Astrocyte of the spinal cord (primary cell): Measurements from ENCODE around the gene ZDHHC5.

Experiments used
- DNase-seq: peaks from one replicate; pipeline ENCODE4 v3.0.0; 2011; ENCODE audit warnings: low read depth, low spot score
- H3K4me3 ChIP-seq: 2 replicates; pipeline ENCODE4 v1.5.1; 2011; ENCODE audit warnings: low read depth, mild to moderate bottlenecking, low read length, moderate library complexity
- CTCF ChIP-seq: IDR thresholded peaks from 2 replicates; pipeline ENCODE4 v1.5.1; 2012; ENCODE audit warnings: low read depth, mild to moderate bottlenecking, low read length, inconsistent platforms
- in situ Hi-C: cut with HindIII; loops from 2 replicates; pipeline ENCODE4 v1.10.0; 2017; ENCODE audit warnings: low sequenced_read_pairs

Gene ZDHHC5

GRCh38 chr11:57667736-57668433, at the start of gene ZDHHC5:
Gene ZDHHC5 (plus strand): TSS chr11:57668114. CDS start chr11:57673091, 4,977 bp downstream.
- in situ Hi-C loops = no loop called here
- TF ChIP-seq CTCF = peak; percentile 42
- H3K4me3 ChIP-seq = peak within 1 kb of the TSS; percentile 95
- peak; percentile 100 for DNase-seq

GRCh38 chr11:57618438-57618837, 49.5 kb upstream of the ZDHHC5 start:
- in situ Hi-C loops = no loop called here
- no peak for TF ChIP-seq CTCF

GRCh38 chr11:57619331-57619730, 48.6 kb upstream of the ZDHHC5 start:
- no peak overlapping the region for H3K4me3 ChIP-seq
- TF ChIP-seq CTCF = peak; percentile 15
- DNase-seq = no peak
- in situ Hi-C loops = no loop called here

More at GRCh38 chr11:57618438-57618837, 49.5 kb upstream of the ZDHHC5 start:
- no peak overlapping the region for H3K4me3 ChIP-seq
- no peak for DNase-seq

- no peak overlapping the region for H3K4me3 ChIP-seq
- DNase-seq = no peak
- in situ Hi-C loops = no loop called here
- TF ChIP-seq CTCF = no peak
These were observed 47.4 kb upstream of the ZDHHC5 start for GRCh38 chr11:57620467-57620866.

- in situ Hi-C loops = no loop called here
- H3K4me3 ChIP-seq = no peak overlapping the region
- no peak for TF ChIP-seq CTCF
- DNase-seq = no peak
These were observed 45.7 kb upstream of the ZDHHC5 start for GRCh38 chr11:57622263-57622662.

- DNase-seq = no peak
- TF ChIP-seq CTCF = no peak
- no peak overlapping the region for H3K4me3 ChIP-seq
- in situ Hi-C loops = no loop called here
These were observed 43.0 kb upstream of the ZDHHC5 start for GRCh38 chr11:57624864-57625263.

GRCh38 chr11:57626895-57627294, 41.0 kb upstream of the ZDHHC5 start:
- no peak for TF ChIP-seq CTCF
- no peak for DNase-seq
- in situ Hi-C loops = no loop called here
- H3K4me3 ChIP-seq = no peak overlapping the region
